ENCODE measurements around the gene HPS5.

The HPS5 gene

GRCh38 chr11:18312012-18312411 lies 9.9 kb downstream of the HPS5 start:
- Histone ChIP-seq H3K36me3 (peaks cover 43% of the 10 kb centered on the region), H3K9me3 (ENCODE audit: severe bottlenecking) (no peaks in the 10 kb centered on the region), H3K4me3 (ENCODE audit: low read depth, low read length) (no peak overlapping the region), H3K27me3 (ENCODE audit: insufficient read depth, low read depth, severe bottlenecking) (no peaks in the 10 kb centered on the region), H3K27ac (no peak overlapping the region)
- no peak for DNase-seq
- no peak for TF ChIP-seq CTCF (IDR thresholded peaks at IDR 0.05; ENCODE audit: low read depth, low read length)

- Histone ChIP-seq H3K4me3 (ENCODE audit: low read depth, low read length) (no peak overlapping the region), H3K27me3 (ENCODE audit: insufficient read depth, low read depth, severe bottlenecking) (no peaks in the 10 kb centered on the region), H3K36me3 (peaks cover 46% of the 10 kb centered on the region), H3K27ac (no peak overlapping the region), H3K9me3 (ENCODE audit: severe bottlenecking) (no peaks in the 10 kb centered on the region)
- no peak for TF ChIP-seq CTCF (IDR thresholded peaks at IDR 0.05; ENCODE audit: low read depth, low read length)
- DNase-seq = no peak
Measured at GRCh38 chr11:18310800-18311340, 11.1 kb downstream of the HPS5 start.

- no peak for TF ChIP-seq CTCF (IDR thresholded peaks at IDR 0.05; ENCODE audit: low read depth, low read length)
- H3K4me3 ChIP-seq (ENCODE audit: low read depth, low read length) = no peak overlapping the region
- no peaks in the 10 kb centered on the region for H3K9me3 ChIP-seq (ENCODE audit: severe bottlenecking)
- no peak overlapping the region for H3K27ac ChIP-seq
- H3K36me3 ChIP-seq = peaks cover 57% of the 10 kb centered on the region
- DNase-seq = no peak
- no peaks in the 10 kb centered on the region for H3K27me3 ChIP-seq (ENCODE audit: insufficient read depth, low read depth, severe bottlenecking)
Measured at GRCh38 chr11:18309691-18310090, 12.2 kb downstream of the HPS5 start.

- no peaks in the 10 kb centered on the region for H3K9me3 ChIP-seq (ENCODE audit: severe bottlenecking)
- no peaks in the 10 kb centered on the region for H3K27me3 ChIP-seq (ENCODE audit: insufficient read depth, low read depth, severe bottlenecking)
- peaks cover 65% of the 10 kb centered on the region for H3K36me3 ChIP-seq
- no peak overlapping the region for H3K27ac ChIP-seq
- H3K4me3 ChIP-seq (ENCODE audit: low read depth, low read length) = no peak overlapping the region
- DNase-seq = no peak
- no peak for TF ChIP-seq CTCF (IDR thresholded peaks at IDR 0.05; ENCODE audit: low read depth, low read length)
Measured at GRCh38 chr11:18308242-18308641, 13.7 kb downstream of the HPS5 start.

GRCh38 chr11:18307461-18308139 lies 14.3 kb downstream of the HPS5 start:
- no peak overlapping the region for H3K27ac ChIP-seq
- H3K4me3 ChIP-seq (ENCODE audit: low read depth, low read length) = no peak overlapping the region
- no peaks in the 10 kb centered on the region for H3K9me3 ChIP-seq (ENCODE audit: severe bottlenecking)
- no peaks in the 10 kb centered on the region for H3K27me3 ChIP-seq (ENCODE audit: insufficient read depth, low read depth, severe bottlenecking)
- H3K36me3 ChIP-seq = peaks cover 69% of the 10 kb centered on the region
- no peak for DNase-seq
- no peak for TF ChIP-seq CTCF (IDR thresholded peaks at IDR 0.05; ENCODE audit: low read depth, low read length)

GRCh38 chr11:18304745-18305144 lies 17.2 kb downstream of the HPS5 start:
- no peak for DNase-seq
- H3K4me3 ChIP-seq (ENCODE audit: low read depth, low read length) = no peak overlapping the region
- no peak for TF ChIP-seq CTCF (IDR thresholded peaks at IDR 0.05; ENCODE audit: low read depth, low read length)
- no peak overlapping the region for H3K27ac ChIP-seq
- H3K9me3 ChIP-seq (ENCODE audit: severe bottlenecking) = no peaks in the 10 kb centered on the region
- no peaks in the 10 kb centered on the region for H3K27me3 ChIP-seq (ENCODE audit: insufficient read depth, low read depth, severe bottlenecking)
- peaks cover 60% of the 10 kb centered on the region for H3K36me3 ChIP-seq
